Epidermal melanocyte (primary cell): ENCODE measurements around the gene UBR1.
"Not testable (repeated sequence)": the region's sequence is repeated elsewhere in the genome, so short reads cannot be mapped to it uniquely, and the experiment has no call there.

Experiments
- DNase-seq: peaks from one replicate; pipeline ENCODE4 v3.0.0; 2011; ENCODE audit warnings: low spot score; ENCODE audit not compliant: insufficient read length

The UBR1 gene

GRCh38 chr15:42915654-42916315 is 190.1 kb downstream of the UBR1 start:
- no peak for DNase-seq

- no peak for DNase-seq
Observed at GRCh38 chr15:42914728-42915497, 190.9 kb downstream of the UBR1 start.

DNA sequence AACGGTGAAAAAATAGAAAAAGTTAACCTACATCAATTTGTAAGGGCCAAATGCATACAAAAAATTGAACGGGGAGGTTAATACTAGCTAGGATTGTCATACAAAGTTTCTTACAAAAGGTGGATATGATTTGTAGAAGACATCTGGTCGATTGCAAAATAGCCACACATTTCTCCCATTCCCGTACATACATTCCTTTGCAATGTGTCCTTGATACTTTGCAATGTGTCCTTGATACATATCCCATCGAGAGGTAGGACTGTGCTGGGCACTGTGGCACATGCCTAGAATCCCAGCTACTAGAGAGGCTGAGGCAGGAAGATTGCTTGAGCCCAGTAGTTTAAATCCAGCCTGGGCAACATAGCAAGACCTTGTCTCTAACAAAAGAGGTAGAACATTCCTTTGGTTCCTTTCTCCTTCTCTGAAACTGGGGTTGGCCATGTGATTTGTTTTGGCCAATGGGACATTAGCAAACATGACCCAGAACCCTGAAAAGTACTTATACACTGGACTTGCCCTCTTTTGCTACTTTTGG is 194.7 kb downstream of the UBR1 start:
- no peak for DNase-seq

- no peak for DNase-seq
Observed at GRCh38 chr15:42908538-42908937, 197.3 kb downstream of the UBR1 start.

GRCh38 chr15:42903388-42904324 is 202.2 kb downstream of the UBR1 start:
- DNase-seq, result no peak

GRCh38 chr15:42893911-42894310 is 211.9 kb downstream of the UBR1 start:
- DNase-seq, result not testable (repeated sequence)
